ENCODE data around the gene UST. TPM values are rescaled to one million over a fixed set of nuclear protein-coding genes. Genes with fewer than 3 reads are reported as not detected.
A peak's percentile ranks its signal among the peaks of the same experiment; 100 is the strongest.
"Not testable (repeated sequence)": the region's sequence is repeated elsewhere in the genome, so short reads cannot be mapped to it uniquely, and the experiment has no call there.

The UST gene
- total RNA-seq, 1 experiment from 2014 or later, result 32.1 TPM

- TF ChIP-seq FOXP4 (CRISPR knock-in tag; IDR thresholded peaks at IDR 0.05), result no peak
- TF ChIP-seq HMGA2 (CRISPR knock-in tag; IDR thresholded peaks at IDR 0.05), result no peak
- TF ChIP-seq TCF7 (CRISPR knock-in tag; IDR thresholded peaks at IDR 0.05; ENCODE audit: low read depth), result no peak
Observed at GRCh38 chr6:148761527-148762011, 14.7 kb downstream of the UST start (continued).

- TF ChIP-seq STAT6 (CRISPR knock-in tag; conservative IDR thresholded peaks at IDR 0.05; ENCODE audit: low read depth), result no peak
- CTCF ChIA-PET, result interaction anchor here (0.6 to 1.3 kb wide), 2 partner anchors 13 to 184 kb away, joined by 3 to 5 read pairs; no protein-coding TSS in a partner anchor
- H3K27ac Mint-ChIP-seq, result peak overlapping the region; percentile 33; the same call in 1 of the 2 replicates
- H3K4me3 Mint-ChIP-seq, result no peak overlapping the region
- POLR2A ChIA-PET, result no interaction called here
- DNase-seq (ENCODE audit: low spot score) (no peak), ATAC-seq (no peak)
- 0 out of 2 replicates have a peak, but pooled peaks cover 10% of the 10 kb centered on the region for H3K9me3 Mint-ChIP-seq
- H3K27me3 Mint-ChIP-seq (ENCODE audit: low read depth), result no peaks in the 10 kb centered on the region
- H3K36me3 Mint-ChIP-seq, result no peaks in the 10 kb centered on the region; the same call in 1 of the 2 replicates
- peaks cover 86% of the 10 kb centered on the region for H3K4me1 Mint-ChIP-seq
Observed at GRCh38 chr6:148762231-148762630, 15.4 kb downstream of the UST start.

GRCh38 chr6:148764259-148765020, 17.6 kb downstream of the UST start:
- POLR2A ChIA-PET, result not testable (repeated sequence)
- H3K4me1 Mint-ChIP-seq, result peaks cover 89% of the 10 kb centered on the region

More at GRCh38 chr6:148764259-148765020, 17.6 kb downstream of the UST start:
- H3K27me3 Mint-ChIP-seq (ENCODE audit: low read depth); CTCF ChIA-PET; H3K36me3 Mint-ChIP-seq; ATAC-seq: not testable (repeated sequence)
- peak; percentile 50 for DNase-seq (ENCODE audit: low spot score)
- Mint-ChIP-seq H3K4me3 (peak overlapping the region; percentile 51), H3K27ac (peak overlapping the region; percentile 95), H3K9me3 (0 out of 2 replicates have a peak, but pooled peaks cover 10% of the 10 kb centered on the region)
- peak; percentile 66; the same call in 1 of the 2 replicates for TF ChIP-seq FOXK1 (CRISPR knock-in tag; IDR thresholded peaks at IDR 0.05)
- peak; percentile 37; the same call in 1 of the 2 replicates for TF ChIP-seq FOXP4 (CRISPR knock-in tag; IDR thresholded peaks at IDR 0.05)
- TF ChIP-seq SP1 (CRISPR knock-in tag; conservative IDR thresholded peaks at IDR 0.05), result 0 out of 2 replicates have a peak, but pooled peaks have one; percentile 43
- peak; percentile 81; the same call in 1 of the 2 replicates for TF ChIP-seq TEAD4 (CRISPR knock-in tag; IDR thresholded peaks at IDR 0.05)
- TF ChIP-seq ESRRA (CRISPR knock-in tag; IDR thresholded peaks at IDR 0.05; ENCODE audit: borderline replicate concordance), result peak; percentile 95; the same call in 1 of the 2 replicates
- TF ChIP-seq ETV6 (CRISPR knock-in tag; IDR thresholded peaks at IDR 0.05), result 0 out of 2 replicates have a peak, but pooled peaks have one; percentile 34
- TF ChIP-seq ZNF138 (CRISPR knock-in tag; conservative IDR thresholded peaks at IDR 0.05), result 0 out of 2 replicates have a peak, but pooled peaks have one; percentile 26
- peak; percentile 96 for TF ChIP-seq TEAD1 (CRISPR knock-in tag; IDR thresholded peaks at IDR 0.05)
- TF ChIP-seq AFF4 (CRISPR knock-in tag; IDR thresholded peaks at IDR 0.05; ENCODE audit: borderline replicate concordance), result 0 out of 2 replicates have a peak, but pooled peaks have one; percentile 81
- TF ChIP-seq USF2 (CRISPR knock-in tag; IDR thresholded peaks at IDR 0.05), result peak; percentile 69

All from WTC11 (cell line).